Heart left ventricle (tissue), 13 donors: ENCODE data around the gene BTBD17.

Experiments
- POLR2A ChIP-seq, 2 donors: fragments of 450-650 bp; IDR thresholded peaks; one replicate each; pipeline ENCODE4 v1.6.1; 2017; ENCODE audit warnings: antibody characterized with exemption in 2 of 2, mild to moderate bottlenecking in 2 of 2, moderate library complexity in 2 of 2
- TF ChIP-seq, protein P1 (sequence below), 12 donors: fragments of 200-600 bp; sonication (generic) in 4 of 12; IDR thresholded peaks; one replicate each; pipeline versions ENCODE4 v1.5.0 to v1.8.0; 2018 to 2022; ENCODE audit warnings: antibody characterized with exemption in 12 of 12, mild to moderate bottlenecking in 5 of 12
- donor health status: ischemic (EF 13 %, LVEDD 7.1; RV severe dilation, severe dysfunction).
- donor health status: DM: no; HTN: yes; CAD: no.
- donor health status: DM: no; HTN: no; CAD: no.
- donor health status: ischemic (EF 25% LVEDD 6.9; RV normal size, moderate dysfunction).
- donor health status: ischemic (EF 25% LVEDD 5.7; RV mildly dilated, moderate dysfunction).
- donor health status: ischemic (EF 35%, LVEDD 5.7; RV mildly dilated, moderate dysfunction).
- donor health status: nonischemic (EF 11% LVEDD 7.7; RV severe dilation, severe dysfunction).
- donor health status: DM: yes; HTN: yes; CAD: no.
- donor health status: PGD.
- donor health status: ischemic (EF 29% LVEDD 5.4; RV normal size, mild dysfunction).
- donor health status: nonischemic (EF 23%, LVEDD 6.1; RV moderate dilation, normal function).

DNA sequence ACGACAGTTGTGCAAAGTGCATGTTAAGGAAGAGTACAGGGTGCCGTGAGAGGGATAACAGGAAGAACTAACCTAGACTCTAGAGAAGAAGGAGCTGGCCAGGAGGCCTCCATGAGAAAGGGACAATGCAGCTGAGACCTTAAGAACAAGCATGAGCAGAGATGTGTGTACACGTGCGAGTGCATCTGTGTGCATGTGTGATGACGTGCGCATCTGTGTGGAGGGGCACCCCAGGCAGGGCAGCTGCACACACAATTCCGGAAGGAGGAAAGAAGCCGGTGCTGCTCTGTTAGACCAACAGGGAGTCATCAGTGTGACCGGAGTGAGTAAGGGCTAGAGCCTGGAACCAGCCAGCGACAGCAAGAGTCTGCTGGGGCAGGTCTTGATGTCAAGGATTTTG lies 43.3 kb downstream of the BTBD17 start:
- no peak for TF ChIP-seq POLR2A (IDR thresholded peaks at IDR 0.05)
- TF ChIP-seq, protein P1, sequence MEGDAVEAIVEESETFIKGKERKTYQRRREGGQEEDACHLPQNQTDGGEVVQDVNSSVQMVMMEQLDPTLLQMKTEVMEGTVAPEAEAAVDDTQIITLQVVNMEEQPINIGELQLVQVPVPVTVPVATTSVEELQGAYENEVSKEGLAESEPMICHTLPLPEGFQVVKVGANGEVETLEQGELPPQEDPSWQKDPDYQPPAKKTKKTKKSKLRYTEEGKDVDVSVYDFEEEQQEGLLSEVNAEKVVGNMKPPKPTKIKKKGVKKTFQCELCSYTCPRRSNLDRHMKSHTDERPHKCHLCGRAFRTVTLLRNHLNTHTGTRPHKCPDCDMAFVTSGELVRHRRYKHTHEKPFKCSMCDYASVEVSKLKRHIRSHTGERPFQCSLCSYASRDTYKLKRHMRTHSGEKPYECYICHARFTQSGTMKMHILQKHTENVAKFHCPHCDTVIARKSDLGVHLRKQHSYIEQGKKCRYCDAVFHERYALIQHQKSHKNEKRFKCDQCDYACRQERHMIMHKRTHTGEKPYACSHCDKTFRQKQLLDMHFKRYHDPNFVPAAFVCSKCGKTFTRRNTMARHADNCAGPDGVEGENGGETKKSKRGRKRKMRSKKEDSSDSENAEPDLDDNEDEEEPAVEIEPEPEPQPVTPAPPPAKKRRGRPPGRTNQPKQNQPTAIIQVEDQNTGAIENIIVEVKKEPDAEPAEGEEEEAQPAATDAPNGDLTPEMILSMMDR (IDR thresholded peaks at IDR 0.05): no peak
